Effector memory CD8-positive, alpha-beta T cell (primary cell): ENCODE results near the gene ABLIM3.
A peak's percentile ranks its signal among the peaks of the same experiment; 100 is the strongest.
"Not testable (repeated sequence)": the region's sequence is repeated elsewhere in the genome, so short reads cannot be mapped to it uniquely, and the experiment has no call there.

Source experiments
- ATAC-seq: fragments of 150-1000 bp; cut with Tn5 transposase; replicated peaks from 2 replicates; pipeline ENCODE4 v1.10.0; 2021; ENCODE audit warnings: mild to moderate bottlenecking, moderate library complexity
- DNase-seq, 3 experiments: peaks; one replicate each; pipeline ENCODE4 v3.0.0; 2021
- H3K27ac Mint-ChIP-seq, 2 donors: one replicate each; pipeline ENCODE4 v1.8.0; 2022; ENCODE audit warnings: mild to moderate bottlenecking in 2 of 2, mixed read lengths in 2 of 2, moderate library complexity in 2 of 2
- H3K27me3 Mint-ChIP-seq, 2 donors: one replicate each; pipeline ENCODE4 v1.8.0; 2022; ENCODE audit warnings: mixed read lengths in 2 of 2
- H3K36me3 Mint-ChIP-seq: one replicate; pipeline ENCODE4 v1.8.0; 2022; ENCODE audit warnings: mild to moderate bottlenecking, moderate library complexity, mixed read lengths; ENCODE audit not compliant: insufficient read depth
- H3K4me1 Mint-ChIP-seq, 2 donors: one replicate each; pipeline ENCODE4 v1.8.0; 2022; ENCODE audit warnings: low read depth in 2 of 2, mixed read lengths in 2 of 2
- H3K4me3 Mint-ChIP-seq, 2 donors: one replicate each; pipeline ENCODE4 v1.8.0; 2022; ENCODE audit warnings: mild to moderate bottlenecking in 2 of 2, mixed read lengths in 2 of 2, moderate library complexity in 2 of 2
- H3K9me3 Mint-ChIP-seq, 2 donors: one replicate each; pipeline ENCODE4 v1.8.0; 2022; ENCODE audit warnings: mixed read lengths in 2 of 2

ABLIM3 gene

GRCh38 chr5:149172709-149173505 lies 31.6 kb downstream of the ABLIM3 start:
- H3K4me3 Mint-ChIP-seq, result no peak overlapping the region
- no peak overlapping the region for H3K27ac Mint-ChIP-seq
- DNase-seq, result no peak
- no peak for ATAC-seq
- no peaks in the 10 kb centered on the region for H3K9me3 Mint-ChIP-seq
- no peaks in the 10 kb centered on the region for H3K4me1 Mint-ChIP-seq
- no peaks in the 10 kb centered on the region for H3K36me3 Mint-ChIP-seq
- peaks cover 31 to 48% of the 10 kb centered on the region in 2 donors for H3K27me3 Mint-ChIP-seq

GRCh38 chr5:149174847-149175234 lies 33.5 kb downstream of the ABLIM3 start:
- peaks cover 25 to 44% of the 10 kb centered on the region in 2 donors for H3K27me3 Mint-ChIP-seq
- H3K27ac Mint-ChIP-seq, result no peak overlapping the region
- no peaks in the 10 kb centered on the region for H3K9me3 Mint-ChIP-seq
- no peaks in the 10 kb centered on the region for H3K4me1 Mint-ChIP-seq
- H3K4me3 Mint-ChIP-seq, result no peak overlapping the region
- ATAC-seq (no peak), DNase-seq (no peak)
- no peaks in the 10 kb centered on the region for H3K36me3 Mint-ChIP-seq

GRCh38 chr5:149175346-149176105 lies 34.2 kb downstream of the ABLIM3 start:
- H3K9me3 Mint-ChIP-seq, result no peaks in the 10 kb centered on the region
- H3K36me3 Mint-ChIP-seq, result no peaks in the 10 kb centered on the region
- no peak overlapping the region for H3K4me3 Mint-ChIP-seq
- ATAC-seq, result no peak
- no peak overlapping the region for H3K27ac Mint-ChIP-seq
- H3K4me1 Mint-ChIP-seq, result no peaks in the 10 kb centered on the region
- DNase-seq, result no peak
- peaks cover 20 to 45% of the 10 kb centered on the region in 2 donors for H3K27me3 Mint-ChIP-seq

- H3K4me1 Mint-ChIP-seq, result no peaks in the 10 kb centered on the region
- H3K4me3 Mint-ChIP-seq, result no peak overlapping the region
- H3K36me3 Mint-ChIP-seq, result no peaks in the 10 kb centered on the region
- DNase-seq (no peak), ATAC-seq (no peak)
- no peak overlapping the region for H3K27ac Mint-ChIP-seq
- H3K27me3 Mint-ChIP-seq, result peaks cover 29 to 52% of the 10 kb centered on the region in 2 donors
- no peaks in the 10 kb centered on the region for H3K9me3 Mint-ChIP-seq
Measured at GRCh38 chr5:149177339-149177843, 36.1 kb downstream of the ABLIM3 start.

GRCh38 chr5:149177911-149178565 lies 36.7 kb downstream of the ABLIM3 start:
- no peak for ATAC-seq
- H3K27ac Mint-ChIP-seq, result no peak overlapping the region
- peaks cover 31 to 58% of the 10 kb centered on the region in 2 donors for H3K27me3 Mint-ChIP-seq
- no peak overlapping the region for H3K4me3 Mint-ChIP-seq
- no peaks in the 10 kb centered on the region for H3K9me3 Mint-ChIP-seq
- no peak for DNase-seq
- no peaks in the 10 kb centered on the region for H3K4me1 Mint-ChIP-seq
- no peaks in the 10 kb centered on the region for H3K36me3 Mint-ChIP-seq

- no peaks in the 10 kb centered on the region for H3K36me3 Mint-ChIP-seq
- H3K4me3 Mint-ChIP-seq, result no peak overlapping the region
- H3K27ac Mint-ChIP-seq, result no peak overlapping the region
- no peaks in the 10 kb centered on the region for H3K9me3 Mint-ChIP-seq
- no peaks in the 10 kb centered on the region for H3K4me1 Mint-ChIP-seq
- DNase-seq (no peak), ATAC-seq (no peak)
- H3K27me3 Mint-ChIP-seq, result peaks cover 52 to 75% of the 10 kb centered on the region in 2 donors
Measured at GRCh38 chr5:149181732-149182131, 40.4 kb downstream of the ABLIM3 start.

GRCh38 chr5:149182241-149182640 lies 40.9 kb downstream of the ABLIM3 start:
- DNase-seq (no peak), ATAC-seq (no peak)
- Mint-ChIP-seq H3K27me3 (peaks cover 57 to 73% of the 10 kb centered on the region in 2 donors), H3K27ac (no peak overlapping the region), H3K4me1 (no peaks in the 10 kb centered on the region), H3K9me3 (no peaks in the 10 kb centered on the region), H3K36me3 (no peaks in the 10 kb centered on the region), H3K4me3 (no peak overlapping the region)

GRCh38 chr5:149185067-149185466 lies 43.8 kb downstream of the ABLIM3 start:
- H3K9me3 Mint-ChIP-seq, result no peaks in the 10 kb centered on the region
- no peak for DNase-seq
- ATAC-seq, result no peak
- no peak overlapping the region for H3K4me3 Mint-ChIP-seq
- peaks cover 52 to 58% of the 10 kb centered on the region in 2 donors for H3K27me3 Mint-ChIP-seq
- H3K4me1 Mint-ChIP-seq, result no peaks in the 10 kb centered on the region
- no peak overlapping the region for H3K27ac Mint-ChIP-seq
- H3K36me3 Mint-ChIP-seq, result no peaks in the 10 kb centered on the region

- H3K4me3 Mint-ChIP-seq, result no peak overlapping the region
- ATAC-seq (no peak), DNase-seq (no peak)
- H3K27me3 Mint-ChIP-seq, result peaks cover 42 to 43% of the 10 kb centered on the region in 2 donors
- H3K27ac Mint-ChIP-seq, result no peak overlapping the region
- H3K9me3 Mint-ChIP-seq, result no peaks in the 10 kb centered on the region
- H3K4me1 Mint-ChIP-seq, result no peaks in the 10 kb centered on the region
- no peaks in the 10 kb centered on the region for H3K36me3 Mint-ChIP-seq
Measured at GRCh38 chr5:149186506-149186905, 45.2 kb downstream of the ABLIM3 start.

GRCh38 chr5:149187617-149188016 lies 46.3 kb downstream of the ABLIM3 start:
- not testable (repeated sequence) for ATAC-seq, H3K27ac Mint-ChIP-seq, H3K9me3 Mint-ChIP-seq, DNase-seq, H3K4me3 Mint-ChIP-seq, H3K4me1 Mint-ChIP-seq, H3K36me3 Mint-ChIP-seq
- H3K27me3 Mint-ChIP-seq, result peaks cover 37 to 41% of the 10 kb centered on the region in 2 donors

GRCh38 chr5:149188383-149188782 lies 47.1 kb downstream of the ABLIM3 start:
- Mint-ChIP-seq H3K9me3 (no peaks in the 10 kb centered on the region), H3K4me1 (no peaks in the 10 kb centered on the region), H3K4me3 (no peak overlapping the region), H3K27ac (no peak overlapping the region), H3K36me3 (no peaks in the 10 kb centered on the region), H3K27me3 (peaks cover 31 to 33% of the 10 kb centered on the region in 2 donors)
- DNase-seq (no peak), ATAC-seq (no peak)

GRCh38 chr5:149195337-149195887 lies 54.1 kb downstream of the ABLIM3 start:
- DNase-seq (no peak), ATAC-seq (no peak)
- Mint-ChIP-seq H3K27me3 (no peaks in the 10 kb centered on the region), H3K4me1 (no peaks in the 10 kb centered on the region), H3K27ac (peak overlapping the region in 1 of 2 donors; percentile 74), H3K36me3 (no peaks in the 10 kb centered on the region), H3K9me3 (no peaks in the 10 kb centered on the region), H3K4me3 (no peak overlapping the region)

- DNase-seq, result no peak
- no peaks in the 10 kb centered on the region for H3K36me3 Mint-ChIP-seq
- H3K9me3 Mint-ChIP-seq, result no peaks in the 10 kb centered on the region
Measured at GRCh38 chr5:149195962-149196361, 54.7 kb downstream of the ABLIM3 start.

More at GRCh38 chr5:149195962-149196361, 54.7 kb downstream of the ABLIM3 start:
- no peaks in the 10 kb centered on the region for H3K4me1 Mint-ChIP-seq
- no peak for ATAC-seq
- H3K27me3 Mint-ChIP-seq, result no peaks in the 10 kb centered on the region
- H3K4me3 Mint-ChIP-seq, result no peak overlapping the region
- no peak overlapping the region for H3K27ac Mint-ChIP-seq
